ENCODE results near the gene DIAPH2.
A peak's percentile ranks its signal among the peaks of the same experiment; 100 is the strongest.
"Not testable (repeated sequence)": the region's sequence is repeated elsewhere in the genome, so short reads cannot be mapped to it uniquely, and the experiment has no call there.

The DIAPH2 gene

GRCh38 chrX:96684339-96685209, at the start of gene DIAPH2:
Gene DIAPH2 (plus strand): TSS chrX:96684842.
- DNase-seq: peak; percentile 28 to 65

GRCh38 chrX:96650023-96650422, 34.6 kb upstream of the DIAPH2 start:
- no peak for DNase-seq

GRCh38 chrX:96655947-96656623, 28.6 kb upstream of the DIAPH2 start:
- no peak for DNase-seq

DNA sequence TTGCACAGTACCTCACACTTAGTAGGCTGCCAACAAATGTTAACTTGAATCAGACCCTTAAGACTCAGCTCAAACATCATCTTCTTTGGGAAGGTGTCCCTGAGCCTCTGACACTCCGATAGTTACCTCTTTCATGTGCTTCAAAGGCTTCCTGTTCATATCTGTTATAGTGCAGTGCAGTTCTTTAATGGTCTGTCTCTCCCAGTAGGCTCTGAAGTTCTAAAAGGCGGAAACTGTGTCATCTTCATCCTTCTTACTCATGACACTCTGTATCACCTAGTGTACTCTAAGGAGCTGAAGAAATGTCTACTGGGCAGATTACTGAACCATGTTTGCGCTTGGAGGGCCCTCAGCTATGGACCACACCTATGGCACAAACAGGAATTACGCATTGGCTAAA, 2.1 kb upstream of the DIAPH2 start:
- no peak for DNase-seq

GRCh38 chrX:96683997-96684338, 674 bp upstream of the DIAPH2 start:
- no peak for DNase-seq

DNA sequence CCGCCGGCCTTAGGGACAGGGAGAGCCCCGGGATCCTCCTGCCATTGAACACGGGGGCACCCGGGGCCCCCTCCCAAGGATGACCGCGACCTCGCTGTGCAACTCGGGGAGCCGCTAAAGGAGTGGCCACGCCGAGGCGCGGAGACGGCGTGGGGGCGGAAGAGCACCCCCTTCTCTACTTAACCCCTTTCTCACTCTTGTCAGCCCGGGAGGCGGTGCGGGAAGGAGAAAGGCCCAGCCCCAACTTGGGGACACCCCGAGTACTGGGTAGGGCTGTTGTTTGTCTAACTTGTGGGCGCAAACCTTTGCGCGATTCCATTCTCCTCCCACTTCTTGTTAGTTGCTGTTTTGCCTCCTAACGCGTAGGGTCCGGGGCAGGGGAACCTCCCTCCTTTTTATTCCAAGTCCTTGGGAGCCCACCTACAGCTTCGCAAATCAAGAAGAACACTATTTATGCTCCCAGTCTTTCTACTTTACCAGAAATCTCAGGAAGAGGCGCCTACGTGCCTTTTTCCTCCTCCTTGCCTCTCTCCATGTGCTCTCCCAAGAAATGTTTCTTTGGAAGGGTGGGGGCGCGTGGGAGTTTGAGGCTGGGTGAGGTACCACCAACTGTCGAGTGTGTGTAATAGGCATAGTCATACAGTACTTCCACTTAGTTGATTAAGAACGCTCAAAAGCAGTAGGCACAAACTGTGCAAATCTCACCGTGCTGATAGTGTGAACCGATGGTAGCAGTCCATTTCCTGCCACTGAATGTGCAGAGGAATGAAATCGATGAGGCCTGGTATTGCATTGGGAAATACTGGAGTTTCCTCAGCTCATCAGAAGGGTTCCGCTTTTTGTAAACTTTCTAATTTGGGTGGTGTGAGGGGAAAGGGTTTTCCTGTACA, 813 bp downstream of the DIAPH2 start:
- DNase-seq: peak; percentile 40 to 41

GRCh38 chrX:96687776-96688175, 3.1 kb downstream of the DIAPH2 start:
- DNase-seq: no peak

GRCh38 chrX:96688789-96689188, 4.1 kb downstream of the DIAPH2 start:
- DNase-seq: no peak

DNA sequence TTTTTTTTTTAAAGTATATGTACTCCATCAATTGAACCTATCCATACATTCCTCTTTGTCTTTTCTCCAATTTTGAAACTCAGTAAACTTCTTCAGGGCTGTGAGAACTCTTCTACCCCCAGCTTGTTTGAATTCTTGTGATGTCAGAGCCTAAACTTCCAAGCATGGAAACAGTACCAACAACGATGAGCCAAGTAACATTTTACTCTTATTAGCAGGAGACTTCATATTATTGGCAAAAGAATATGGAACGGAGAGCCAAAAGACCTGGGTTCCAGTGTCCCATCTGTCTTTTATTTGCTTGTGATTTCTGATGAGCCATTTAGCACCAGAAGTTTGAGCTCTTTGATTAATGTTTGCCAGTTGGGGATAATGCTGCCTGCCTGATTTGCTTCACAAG, 5.3 kb downstream of the DIAPH2 start:
- DNase-seq: no peak

- DNase-seq: no peak
Observed at GRCh38 chrX:96692454-96692853, 7.8 kb downstream of the DIAPH2 start.

DNA sequence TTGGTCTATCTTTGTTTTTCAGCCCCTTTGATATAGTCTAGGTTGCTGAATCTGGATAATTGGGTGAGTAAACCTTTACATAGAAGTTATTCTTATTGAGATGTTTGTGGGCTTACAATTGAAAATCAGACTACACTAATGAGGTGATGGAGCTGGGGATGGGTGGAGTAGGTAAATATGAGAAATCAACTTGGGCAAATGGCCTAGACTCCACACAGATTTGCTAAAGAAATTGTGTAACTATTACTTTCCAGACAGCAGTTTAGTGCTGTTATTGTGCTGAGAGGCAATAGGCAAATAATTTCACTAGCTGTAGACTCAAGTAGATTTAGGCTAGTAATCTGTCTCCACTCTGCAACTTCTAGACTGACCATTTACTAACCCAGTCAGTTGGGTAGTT, 8.2 kb downstream of the DIAPH2 start:
- no peak for DNase-seq

DNA sequence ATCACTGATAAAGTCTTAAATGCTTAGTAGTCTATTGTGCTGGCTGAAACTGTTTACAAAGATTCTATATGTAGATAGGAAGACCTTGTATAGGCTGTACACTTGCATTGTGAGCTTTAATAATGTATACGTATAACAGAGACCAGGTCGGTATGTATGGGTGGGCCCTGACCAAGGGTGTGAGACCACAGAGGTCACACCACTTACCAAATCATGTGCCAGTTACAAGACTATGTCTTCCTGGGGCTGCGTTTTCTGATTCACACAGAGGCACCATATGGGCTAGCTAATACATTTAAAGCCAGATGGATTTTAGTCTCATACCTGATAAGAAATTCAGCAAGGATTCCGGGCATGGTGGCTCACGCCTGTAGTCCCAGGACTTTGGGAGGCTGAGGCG, 8.8 kb downstream of the DIAPH2 start:
- DNase-seq: no peak

DNA sequence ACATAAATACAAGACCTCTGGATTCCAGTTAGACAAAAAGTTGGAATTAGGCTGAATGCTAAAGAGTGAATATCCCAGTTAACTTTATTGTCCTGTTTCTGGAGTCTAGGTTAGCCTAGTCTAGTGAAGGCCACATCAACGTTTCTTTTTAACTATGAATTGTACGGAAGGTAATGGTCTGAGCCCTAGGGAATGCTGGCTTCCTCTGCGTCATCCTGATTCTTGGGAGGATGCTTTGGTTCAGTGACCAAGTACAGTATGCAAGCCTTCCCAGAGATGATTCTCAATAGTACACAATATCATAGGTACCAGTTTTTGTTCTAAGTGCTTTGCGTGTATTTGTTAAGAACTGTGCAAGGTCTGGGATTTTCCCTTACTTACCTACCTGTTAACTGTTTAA, 11.8 kb downstream of the DIAPH2 start:
- no peak for DNase-seq

DNA sequence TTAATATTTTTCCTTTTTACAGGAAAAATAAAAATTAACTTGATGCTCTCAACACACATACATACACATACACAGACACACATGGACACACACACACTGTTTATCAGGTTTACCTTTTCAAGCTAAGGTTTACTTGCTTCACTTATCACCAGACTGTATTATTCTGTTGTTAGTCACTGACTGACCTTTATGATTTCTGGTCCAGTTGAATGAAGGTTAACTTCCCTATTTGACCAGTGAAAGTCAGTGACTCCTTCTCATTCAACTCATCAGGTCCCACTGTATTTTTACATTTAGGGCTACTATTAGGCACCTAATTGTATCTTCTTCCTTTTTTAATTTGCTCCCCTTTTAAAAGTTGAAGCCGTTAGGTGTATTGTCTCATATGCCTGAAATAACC, 16.0 kb downstream of the DIAPH2 start:
- DNase-seq: no peak

GRCh38 chrX:96703379-96703778, 18.7 kb downstream of the DIAPH2 start:
- no peak for DNase-seq

- DNase-seq: no peak
Observed at GRCh38 chrX:96703816-96704215, 19.2 kb downstream of the DIAPH2 start.

GRCh38 chrX:96704629-96705028, 20.0 kb downstream of the DIAPH2 start:
- no peak for DNase-seq

GRCh38 chrX:96705905-96706304, 21.3 kb downstream of the DIAPH2 start:
- no peak for DNase-seq

- peak in 1 of 2 donors; percentile 26 for DNase-seq
Observed at GRCh38 chrX:96707804-96708203, 23.2 kb downstream of the DIAPH2 start.

- no peak for DNase-seq
Observed at GRCh38 chrX:96710031-96710430, 25.4 kb downstream of the DIAPH2 start.

- DNase-seq: no peak
Observed at GRCh38 chrX:96713303-96713702, 28.7 kb downstream of the DIAPH2 start.

DNA sequence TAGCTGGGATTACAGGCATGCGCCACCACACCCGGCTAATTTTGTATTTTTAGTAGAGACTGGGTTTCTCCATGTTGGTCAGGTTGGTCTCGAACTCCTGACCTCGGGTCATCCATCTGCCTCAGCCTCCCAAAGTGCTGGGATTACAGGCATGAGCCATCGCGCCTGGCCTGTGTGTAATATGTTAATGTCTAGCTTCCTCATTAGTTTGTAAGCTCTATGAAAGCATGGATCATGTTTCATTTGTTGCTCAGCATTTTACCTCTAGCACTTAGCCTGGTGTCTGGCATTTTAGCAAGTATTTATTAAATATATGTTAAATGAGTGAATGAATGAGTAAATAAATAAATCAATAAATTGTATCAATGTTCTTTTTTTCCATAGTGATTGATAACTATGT, 29.8 kb downstream of the DIAPH2 start:
- DNase-seq: not testable (repeated sequence)

DNA sequence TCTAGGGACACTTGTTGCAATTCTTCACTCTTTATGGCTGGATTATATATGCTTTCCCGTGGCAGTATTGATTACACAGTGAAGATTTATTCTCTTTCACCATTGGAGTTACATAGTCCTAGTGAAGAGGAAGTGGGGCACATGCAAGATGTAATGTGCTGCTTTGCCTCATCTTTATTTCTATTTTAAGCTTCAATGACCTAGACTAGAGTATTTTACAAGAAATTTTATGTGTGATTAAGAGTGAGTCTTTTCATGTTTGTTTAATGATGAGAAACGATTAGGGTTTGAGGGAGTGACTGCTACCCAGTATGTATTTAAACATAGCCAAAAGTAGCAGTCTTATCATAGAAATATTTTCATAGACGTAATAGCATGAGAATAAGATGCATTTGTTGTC, 30.8 kb downstream of the DIAPH2 start:
- DNase-seq: peak in 1 of 2 donors; percentile 23

Measured in bone marrow (tissue), 2 donors.